GM19468 (cell line): ENCODE results near the gene CRYBG1.
"Not testable (repeated sequence)": the region's sequence is repeated elsewhere in the genome, so short reads cannot be mapped to it uniquely, and the experiment has no call there.

ENCODE experiments used
- ATAC-seq: cut with Tn5 transposase; IDR thresholded peaks from one replicate; pipeline ENCODE4 v1.9.1; 2021; ENCODE audit warnings: mild to moderate bottlenecking, moderate library complexity, moderate number of reproducible peaks; ENCODE audit not compliant: unreplicated experiment; ENCODE audit errors: extremely low read depth

The CRYBG1 gene

GRCh38 chr6:106569428-106569827 is 208.9 kb downstream of the CRYBG1 start:
- no peak for ATAC-seq

- no peak for ATAC-seq
Measured at GRCh38 chr6:106572436-106572835, 211.9 kb downstream of the CRYBG1 start.

GRCh38 chr6:106572875-106573585 is 212.5 kb downstream of the CRYBG1 start:
- no peak for ATAC-seq

- ATAC-seq, result no peak
Measured at GRCh38 chr6:106574741-106575458, 214.4 kb downstream of the CRYBG1 start.

- ATAC-seq, result no peak
Measured at GRCh38 chr6:106579281-106579680, 218.8 kb downstream of the CRYBG1 start.

GRCh38 chr6:106581468-106581867 is 221.0 kb downstream of the CRYBG1 start:
- no peak for ATAC-seq

GRCh38 chr6:106586815-106587415 is 226.4 kb downstream of the CRYBG1 start:
- no peak for ATAC-seq

- not testable (repeated sequence) for ATAC-seq
Measured at GRCh38 chr6:106588937-106589336, 228.4 kb downstream of the CRYBG1 start.

- ATAC-seq, result no peak
Measured at GRCh38 chr6:106591111-106591825, 230.8 kb downstream of the CRYBG1 start.

- no peak for ATAC-seq
Measured at GRCh38 chr6:106599440-106599839, 238.9 kb downstream of the CRYBG1 start.

GRCh38 chr6:106600329-106600728 is 239.8 kb downstream of the CRYBG1 start:
- ATAC-seq, result no peak

GRCh38 chr6:106608080-106608668 is 247.7 kb downstream of the CRYBG1 start:
- ATAC-seq, result no peak

GRCh38 chr6:106609699-106610098 is 249.2 kb downstream of the CRYBG1 start:
- ATAC-seq, result no peak

- no peak for ATAC-seq
Measured at GRCh38 chr6:106611030-106611429, 250.5 kb downstream of the CRYBG1 start.

- no peak for ATAC-seq
Measured at GRCh38 chr6:106612671-106613416, 252.3 kb downstream of the CRYBG1 start.

GRCh38 chr6:106613590-106613989 is 253.1 kb downstream of the CRYBG1 start:
- no peak for ATAC-seq

- ATAC-seq, result no peak
Measured at GRCh38 chr6:106614166-106614565, 253.6 kb downstream of the CRYBG1 start.

- ATAC-seq, result no peak
Measured at GRCh38 chr6:106614592-106615257, 254.2 kb downstream of the CRYBG1 start.

GRCh38 chr6:106617302-106617701 is 256.8 kb downstream of the CRYBG1 start:
- no peak for ATAC-seq
